GM12878 (cell line): ENCODE measurements around the gene SRSF8. TPM values are rescaled to one million over a fixed set of nuclear protein-coding genes. Genes with fewer than 3 reads are reported as not detected.

ENCODE experiments used
- ATAC-seq: fragments of 200-7000 bp; cut with Tn5 transposase; 3 replicates; pipeline ENCODE4 v1.9.1; 2020; ENCODE audit warnings: mild to moderate bottlenecking, moderate library complexity
- BruUV-seq: library from RNA; stranded (reverse); fragments of 400-500 nt; replicated peaks from 2 replicates; lab custom pipeline; 2021; lab: Mats Ljungman, UMichigan
- CTCF ChIA-PET: fragments of 300-600 bp; sonication (Branson Sonifier 250); formaldehyde crosslinking; extraction: SDS; loops from one replicate; lab custom pipeline; 2021; ENCODE audit warnings: inconsistent platforms; lab: Yijun Ruan, JAX
- POLR2A ChIA-PET: fragments of 350-600 bp; formaldehyde crosslinking; extraction: SDS; loops from one replicate; lab custom pipeline; 2021; ENCODE audit warnings: inconsistent platforms; lab: Charles Lee
- RAD21 ChIA-PET: fragments of 300-600 bp; sonication (Branson Sonifier 250); formaldehyde crosslinking; loops from one replicate; lab custom pipeline; 2023; ENCODE audit warnings: antibody characterized with exemption; ENCODE audit not compliant: unreplicated experiment; lab: Charles Lee
- SMC1A ChIA-PET: fragments of 300-600 bp; sonication (Branson Sonifier 250); formaldehyde crosslinking; loops from one replicate; lab custom pipeline; 2023; ENCODE audit not compliant: unreplicated experiment, uncharacterized antibody; lab: Charles Lee
- DNase-seq: peaks from one replicate; pipeline ENCODE4 v3.0.0-alpha.2; 2011; ENCODE audit warnings: low read depth, low spot score
- FAIRE-seq: peaks from 3 replicates; lab custom pipeline; 2011; peaks lifted over from hg19 to GRCh38; lab: Jason Lieb, UNC
- H2AFZ ChIP-seq: 2 replicates; pipeline ENCODE4 v1.6.0; 2011; ENCODE audit warnings: low read depth, low read length, control low read depth; ENCODE audit not compliant: control insufficient read depth
- H3K27ac ChIP-seq: 2 replicates; pipeline ENCODE4 v1.5.1; 2011; ENCODE audit warnings: control low read depth; ENCODE audit not compliant: control insufficient read depth, insufficient read depth
- H3K27me3 ChIP-seq, 2 experiments: replicated peaks in 1 of 2; 2 replicates each; pipeline versions ENCODE4 v1.6.0 to v1.6.1; 2011; ENCODE audit warnings: low read length in 1 of 2; ENCODE audit not compliant: control insufficient read depth in 2 of 2, insufficient read depth in 2 of 2
- H3K36me3 ChIP-seq, 2 experiments: 2 replicates each; pipeline ENCODE4 v1.5.1; 2011; ENCODE audit warnings: low read length in 1 of 2; ENCODE audit not compliant: control insufficient read depth in 2 of 2, insufficient read depth in 2 of 2
- H3K4me1 ChIP-seq: 2 replicates; pipeline ENCODE4 v1.6.1; 2011; ENCODE audit warnings: mild to moderate bottlenecking, low read length, moderate library complexity, mixed read lengths; ENCODE audit not compliant: control insufficient read depth, insufficient read depth
- H3K4me2 ChIP-seq: 2 replicates; pipeline ENCODE4 v1.6.0; 2011; ENCODE audit warnings: control low read depth; ENCODE audit not compliant: control insufficient read depth, insufficient read depth
- H3K4me3 ChIP-seq: fragments of 200-600 bp; sonication (generic); 2 replicates; pipeline ENCODE4 v1.5.1; 2016
- H3K79me2 ChIP-seq: 2 replicates; pipeline ENCODE4 v1.6.0; 2011; ENCODE audit warnings: low read length; ENCODE audit not compliant: control insufficient read depth, insufficient read depth
- H3K9ac ChIP-seq: 2 replicates; pipeline ENCODE4 v1.8.0; 2011; ENCODE audit warnings: low read length, control low read depth, mixed read lengths; ENCODE audit not compliant: control insufficient read depth, insufficient read depth
- H3K9me3 ChIP-seq: replicated peaks from 3 replicates; pipeline ENCODE4 v1.5.1; 2011; ENCODE audit warnings: mild to moderate bottlenecking, low read length; ENCODE audit not compliant: control insufficient read depth, insufficient read depth
- H4K20me1 ChIP-seq: 2 replicates; pipeline ENCODE4 v1.6.0; 2011; ENCODE audit not compliant: control insufficient read depth, insufficient read depth
- CBFB ChIP-seq: IDR thresholded peaks from 2 replicates; pipeline ENCODE4 v1.6.1; 2016; ENCODE audit warnings: antibody characterized with exemption, low read depth
- CREB1 ChIP-seq: IDR thresholded peaks from 2 replicates; pipeline ENCODE4 v1.6.1; 2012; ENCODE audit warnings: low read depth, mild to moderate bottlenecking, inconsistent platforms
- EGR1 ChIP-seq, 2 experiments: IDR thresholded peaks; 1 replicate in 1 of 2; 2 replicates in 1 of 2; pipeline ENCODE4 v1.6.1; 2011 to 2012; ENCODE audit warnings: low read depth in 2 of 2, low read length in 2 of 2, borderline replicate concordance in 1 of 2, mild to moderate bottlenecking in 1 of 2, moderate library complexity in 1 of 2
- KLF5 ChIP-seq: fragments of 450-650 bp; IDR thresholded peaks from 2 replicates; pipeline ENCODE4 v1.6.1; 2014; ENCODE audit warnings: mild to moderate bottlenecking; ENCODE audit not compliant: partially characterized antibody
- POLR2AphosphoS2 ChIP-seq: IDR thresholded peaks from 2 replicates; pipeline ENCODE4 v1.6.1; 2011; ENCODE audit warnings: low read depth, mild to moderate bottlenecking, low read length, improper control_type of control experiment, moderate library complexity
- RUNX3 ChIP-seq: IDR thresholded peaks from 2 replicates; pipeline ENCODE4 v1.6.1; 2012; ENCODE audit warnings: low read length, inconsistent platforms
- SMAD1 ChIP-seq: fragments of 450-650 bp; IDR thresholded peaks from 2 replicates; pipeline ENCODE4 v1.6.1; 2018; ENCODE audit warnings: mild to moderate bottlenecking, low read depth; ENCODE audit not compliant: partially characterized antibody
- SMC3 ChIP-seq: IDR thresholded peaks from 2 replicates; pipeline ENCODE4 v1.6.1; 2011; ENCODE audit warnings: low read length, improper control_type of control experiment, borderline replicate concordance
- TBL1XR1 ChIP-seq: IDR thresholded peaks from 2 replicates; pipeline ENCODE4 v1.6.1; 2012; ENCODE audit warnings: low read depth, low read length, improper control_type of control experiment
- ZNF274 ChIP-seq: IDR thresholded peaks from one replicate; pipeline ENCODE4 v1.8.0; 2011; ENCODE audit not compliant: insufficient read length, insufficient read depth
- WGBS: methylation state at CpG from one replicate; pipeline ENCODE4 v1.1.6; 2016; ENCODE audit warnings: low lambda C conversion rate; ENCODE audit not compliant: insufficient replicate concordance, insufficient coverage; ENCODE audit errors: missing lambda C conversion rate; 5-methylcytosine and 5-hydroxymethylcytosine counted together
- in situ Hi-C: fragments of 300-500 bp; cut with MboI; formaldehyde crosslinking; loops from 9 replicates; pipeline ENCODE4 v1.14.3; 2018; ENCODE audit warnings: mixed read lengths
- intact Hi-C: fragments of 100-400 bp; cut with micrococcal nuclease; formaldehyde crosslinking; loops from one replicate; pipeline ENCODE4 v1.14.2; 2022; ENCODE audit not compliant: unreplicated experiment
- polyA plus RNA-seq, 11 experiments: library from polyadenylated mRNA; depleted of rRNA in 4 of 11; unstranded in 6 of 11; stranded (reverse) in 5 of 11; fragments of >200 nt; fragmentation: Nextera tagmentation in 4 of 11; fragmentation: Illumina TruSeq in 1 of 11; extraction: Ambion mirVana in 4 of 11; extraction: Trizol in 1 of 11; gene quantifications; 1 replicate in 1 of 11; 2 replicates in 10 of 11; pipeline versions ENCODE4 v1.2.1 to v1.2.3, GENCODE V29; 2011 to 2016; ENCODE audit warnings: inconsistent platforms in 2 of 11, missing spikeins in 2 of 11, low read depth in 1 of 11
- total RNA-seq, 4 experiments: library from RNA; depleted of rRNA in 3 of 4; stranded (reverse); fragments of >200 nt in 3 of 4; fragmentation: Illumina TruSeq in 1 of 4; extraction: Trizol in 1 of 4; gene quantifications; 2 replicates each; pipeline versions ENCODE4 v1.2.1 to v1.2.3, GENCODE V29; 2013 to 2021
- TF ChIP-seq, protein P1 (sequence below): fragments of 450-650 bp; formaldehyde crosslinking; IDR thresholded peaks from 2 replicates; pipeline ENCODE4 v1.4.0; 2022; ENCODE audit warnings: mild to moderate bottlenecking, moderate library complexity
- TF ChIP-seq, protein P2 (sequence below): fragments of 450-650 bp; conservative IDR thresholded peaks from 2 replicates; pipeline ENCODE4 v1.6.1; 2017; ENCODE audit warnings: mild to moderate bottlenecking, moderate library complexity

SRSF8 gene
- total and polyA plus RNA-seq, 10 of the 15 experiments (the other 5 are each of a cell fraction or from before 2014, with no cell fraction given) = 14.2 to 43.1 (median 27.1) TPM

DNA sequence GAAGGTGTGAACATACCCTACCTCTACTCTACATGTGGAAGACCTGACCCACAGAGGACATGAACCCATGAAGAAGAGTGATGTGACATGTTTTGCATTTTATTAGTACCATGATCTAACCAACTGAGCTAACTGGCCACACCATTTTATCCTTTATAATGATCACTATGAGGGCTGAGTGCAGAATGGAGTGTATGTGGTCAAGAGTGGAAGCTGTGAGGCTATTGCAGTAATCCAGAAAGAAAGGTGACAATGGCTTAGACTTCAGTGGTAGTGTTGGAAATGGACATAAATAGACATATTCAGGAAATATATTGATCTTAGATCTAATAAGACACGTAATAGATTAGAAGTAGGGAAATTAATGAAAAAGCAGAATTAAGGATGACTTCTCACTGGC is 3.8 kb downstream of the SRSF8 start:
- H3K4me2 ChIP-seq = peak overlapping the region; percentile 31; the same call in 1 of the 2 replicates
- no peak for DNase-seq
- H3K9me3 ChIP-seq = no peaks in the 10 kb centered on the region
- no peak overlapping the region for H3K27ac ChIP-seq
- CTCF ChIA-PET = interaction anchor here (1.0 to 14.4 kb wide), 15 partner anchors 9 to 636 kb away, joined by 3 to 459 read pairs (median 6); partner anchors contain the start of gene ENDOD1
- intact Hi-C loops = no loop called here
- no peak overlapping the region for H3K4me3 ChIP-seq
- 0 out of 2 replicates have a peak, but pooled peaks cover 3% of the 10 kb centered on the region for H3K4me1 ChIP-seq
- TF ChIP-seq SMC3 (no peak), CREB1 (no peak), ZNF274 (no peak), RUNX3 (no peak), SMAD1 (no peak), EGR1 (IDR thresholded peaks at IDR 0.05; ENCODE audit: borderline replicate concordance in 1 of 2, low read depth in 2 of 2, low read length in 2 of 2) (no peak), KLF5 (no peak), CBFB (no peak), POLR2AphosphoS2 (no peak), TBL1XR1 (no peak)
- TF ChIP-seq, protein P1, sequence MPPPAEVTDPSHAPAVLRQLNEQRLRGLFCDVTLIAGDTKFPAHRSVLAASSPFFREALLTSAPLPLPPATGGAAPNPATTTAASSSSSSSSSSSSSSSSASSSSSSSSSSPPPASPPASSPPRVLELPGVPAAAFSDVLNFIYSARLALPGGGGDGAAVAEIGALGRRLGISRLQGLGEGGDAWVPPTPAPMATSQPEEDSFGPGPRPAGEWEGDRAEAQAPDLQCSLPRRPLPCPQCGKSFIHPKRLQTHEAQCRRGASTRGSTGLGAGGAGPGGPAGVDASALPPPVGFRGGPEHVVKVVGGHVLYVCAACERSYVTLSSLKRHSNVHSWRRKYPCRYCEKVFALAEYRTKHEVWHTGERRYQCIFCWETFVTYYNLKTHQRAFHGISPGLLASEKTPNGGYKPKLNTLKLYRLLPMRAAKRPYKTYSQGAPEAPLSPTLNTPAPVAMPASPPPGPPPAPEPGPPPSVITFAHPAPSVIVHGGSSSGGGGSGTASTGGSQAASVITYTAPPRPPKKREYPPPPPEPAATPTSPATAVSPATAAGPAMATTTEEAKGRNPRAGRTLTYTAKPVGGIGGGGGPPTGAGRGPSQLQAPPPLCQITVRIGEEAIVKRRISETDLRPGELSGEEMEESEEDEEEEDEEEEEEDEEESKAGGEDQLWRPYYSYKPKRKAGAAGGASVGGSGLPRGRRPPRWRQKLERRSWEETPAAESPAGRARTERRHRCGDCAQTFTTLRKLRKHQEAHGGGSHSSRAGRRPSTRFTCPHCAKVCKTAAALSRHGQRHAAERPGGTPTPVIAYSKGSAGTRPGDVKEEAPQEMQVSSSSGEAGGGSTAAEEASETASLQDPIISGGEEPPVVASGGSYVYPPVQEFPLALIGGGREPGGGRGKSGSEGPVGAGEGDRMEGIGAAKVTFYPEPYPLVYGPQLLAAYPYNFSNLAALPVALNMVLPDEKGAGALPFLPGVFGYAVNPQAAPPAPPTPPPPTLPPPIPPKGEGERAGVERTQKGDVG (CRISPR knock-in tag) = no peak
- TF ChIP-seq, protein P2, sequence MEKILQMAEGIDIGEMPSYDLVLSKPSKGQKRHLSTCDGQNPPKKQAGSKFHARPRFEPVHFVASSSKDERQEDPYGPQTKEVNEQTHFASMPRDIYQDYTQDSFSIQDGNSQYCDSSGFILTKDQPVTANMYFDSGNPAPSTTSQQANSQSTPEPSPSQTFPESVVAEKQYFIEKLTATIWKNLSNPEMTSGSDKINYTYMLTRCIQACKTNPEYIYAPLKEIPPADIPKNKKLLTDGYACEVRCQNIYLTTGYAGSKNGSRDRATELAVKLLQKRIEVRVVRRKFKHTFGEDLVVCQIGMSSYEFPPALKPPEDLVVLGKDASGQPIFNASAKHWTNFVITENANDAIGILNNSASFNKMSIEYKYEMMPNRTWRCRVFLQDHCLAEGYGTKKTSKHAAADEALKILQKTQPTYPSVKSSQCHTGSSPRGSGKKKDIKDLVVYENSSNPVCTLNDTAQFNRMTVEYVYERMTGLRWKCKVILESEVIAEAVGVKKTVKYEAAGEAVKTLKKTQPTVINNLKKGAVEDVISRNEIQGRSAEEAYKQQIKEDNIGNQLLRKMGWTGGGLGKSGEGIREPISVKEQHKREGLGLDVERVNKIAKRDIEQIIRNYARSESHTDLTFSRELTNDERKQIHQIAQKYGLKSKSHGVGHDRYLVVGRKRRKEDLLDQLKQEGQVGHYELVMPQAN = no peak
- TF ChIP-seq, all 136 proteins: peak for 0
- FAIRE-seq (no peak), ATAC-seq (no peak)
- Histone ChIP-seq H2AFZ (no peak overlapping the region), H3K27me3 (no peaks in the 10 kb centered on the region), H4K20me1 (no peaks in the 10 kb centered on the region), H3K79me2 (peaks cover 28% of the 10 kb centered on the region), H3K9ac (no peak overlapping the region), H3K36me3 (0 out of 4 replicates have a peak, but pooled peaks cover 0 to 4% of the 10 kb centered on the region in 2 experiments)
- WGBS = 89% methylated on average over 1 of the region's 1 CpG
- in situ Hi-C loops = no loop called here
- BruUV-seq = no TSS peak
- SMC1A ChIA-PET = interaction anchor here (0.9 to 14.9 kb wide), 13 partner anchors 9 to 691 kb away, joined by 3 to 315 read pairs (median 7); partner anchors contain the start of gene ENDOD1
- RAD21 ChIA-PET = interaction anchor here (0.7 to 11.8 kb wide), 13 partner anchors 8 to 635 kb away, joined by 3 to 244 read pairs (median 7); partner anchors contain the start of gene ENDOD1
- POLR2A ChIA-PET = interaction anchor here (0.8 to 11.1 kb wide), 8 partner anchors 11 to 926 kb away, joined by 3 to 139 read pairs (median 5); partner anchors contain the start of gene ENDOD1
